Thymus (tissue), 11 donors: Measurements from ENCODE around the gene SAXO1. TPM values are rescaled to one million over a fixed set of nuclear protein-coding genes. Genes with fewer than 3 reads are reported as not detected.
"Not testable (repeated sequence)": the region's sequence is repeated elsewhere in the genome, so short reads cannot be mapped to it uniquely, and the experiment has no call there.

Experiments used
- DNase-seq, 9 donors: peaks; one replicate each; pipeline ENCODE4 v3.0.0-alpha.2; 2013; ENCODE audit warnings: low spot score in 9 of 9, low read depth in 6 of 9, missing footprints in 1 of 9
- H3K27ac ChIP-seq, 2 donors: one replicate each; pipeline ENCODE4 v1.5.1; 2013; ENCODE audit warnings: control low read depth in 1 of 2, low read depth in 1 of 2, low read length in 1 of 2, mild to moderate bottlenecking in 1 of 2, moderate library complexity in 1 of 2
- H3K27me3 ChIP-seq, 2 donors: one replicate each; pipeline ENCODE4 v1.5.1; 2013; ENCODE audit warnings: low read length in 1 of 2; ENCODE audit not compliant: control insufficient read depth in 2 of 2, insufficient read depth in 1 of 2
- H3K36me3 ChIP-seq, 2 donors: one replicate each; pipeline ENCODE4 v1.5.1; 2013; ENCODE audit warnings: low read length in 1 of 2, mild to moderate bottlenecking in 1 of 2, moderate library complexity in 1 of 2; ENCODE audit not compliant: control insufficient read depth in 2 of 2, insufficient read depth in 2 of 2
- H3K4me1 ChIP-seq, 2 donors: one replicate each; pipeline ENCODE4 v1.5.1; 2013; ENCODE audit warnings: low read length in 2 of 2; ENCODE audit not compliant: control insufficient read depth in 2 of 2, insufficient read depth in 2 of 2
- H3K4me3 ChIP-seq, 2 donors: one replicate each; pipeline ENCODE4 v1.5.1; 2013; ENCODE audit warnings: low read length in 2 of 2, control low read depth in 1 of 2, mild to moderate bottlenecking in 1 of 2
- H3K9me3 ChIP-seq, 2 donors: one replicate each; pipeline ENCODE4 v1.5.1; 2013; ENCODE audit warnings: low read length in 1 of 2, mild to moderate bottlenecking in 1 of 2; ENCODE audit not compliant: control insufficient read depth in 2 of 2, insufficient read depth in 1 of 2
- WGBS: extraction: QIAGEN DNeasy Blood & Tissue Kit; methylation state at CpG from one replicate; pipeline ENCODE4 v1.1.7; 2013; 5-methylcytosine and 5-hydroxymethylcytosine counted together
- polyA plus RNA-seq: library from polyadenylated mRNA; stranded (reverse); fragments of 200-250 nt; gene quantifications from one replicate; pipeline ENCODE4 v1.2.3, GENCODE V29; 2013
- total RNA-seq: library from RNA; stranded (reverse); fragments of 120-200 nt; gene quantifications from one replicate; pipeline ENCODE4 v1.2.4, GENCODE V29; 2013
- donor health status: healthy.

The SAXO1 gene
- total and polyA plus RNA-seq, 2 donors, result 0.02 to 0.09 TPM

GRCh38 chr9:19020886-19021455 lies 12.0 kb downstream of the SAXO1 start:
- Histone ChIP-seq H3K36me3 (no peaks in the 10 kb centered on the region), H3K27me3 (no peaks in the 10 kb centered on the region), H3K4me1 (no peaks in the 10 kb centered on the region), H3K9me3 (no peaks in the 10 kb centered on the region), H3K4me3 (no peak overlapping the region), H3K27ac (no peak overlapping the region)
- DNase-seq, result no peak
- WGBS, result 9% methylated on average over 3 of the region's 3 CpGs

DNA sequence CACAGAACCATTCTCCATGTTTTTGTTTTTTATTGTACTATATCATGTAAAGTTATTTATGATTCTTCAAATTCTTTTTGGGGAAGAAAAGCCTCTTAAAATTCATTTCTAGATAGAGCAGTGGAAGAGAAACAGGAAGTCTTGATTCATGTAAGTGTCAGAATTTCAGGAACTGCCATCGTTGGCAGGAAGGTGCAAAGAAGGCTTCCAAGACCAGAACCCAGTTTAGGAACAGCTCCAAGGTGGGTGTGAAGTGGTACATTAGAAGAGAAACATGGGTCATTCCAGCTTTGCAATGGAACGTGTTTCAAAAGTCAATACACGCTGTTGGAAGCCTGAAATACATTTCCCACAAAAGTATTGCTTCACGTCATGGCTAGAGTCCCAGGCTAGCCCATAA lies 14.8 kb downstream of the SAXO1 start:
- Histone ChIP-seq H3K36me3 (no peaks in the 10 kb centered on the region), H3K4me1 (no peaks in the 10 kb centered on the region), H3K4me3 (no peak overlapping the region), H3K27ac (no peak overlapping the region), H3K9me3 (no peaks in the 10 kb centered on the region), H3K27me3 (no peaks in the 10 kb centered on the region)
- 37% methylated on average over 4 of the region's 4 CpGs for WGBS
- DNase-seq, result no peak

DNA sequence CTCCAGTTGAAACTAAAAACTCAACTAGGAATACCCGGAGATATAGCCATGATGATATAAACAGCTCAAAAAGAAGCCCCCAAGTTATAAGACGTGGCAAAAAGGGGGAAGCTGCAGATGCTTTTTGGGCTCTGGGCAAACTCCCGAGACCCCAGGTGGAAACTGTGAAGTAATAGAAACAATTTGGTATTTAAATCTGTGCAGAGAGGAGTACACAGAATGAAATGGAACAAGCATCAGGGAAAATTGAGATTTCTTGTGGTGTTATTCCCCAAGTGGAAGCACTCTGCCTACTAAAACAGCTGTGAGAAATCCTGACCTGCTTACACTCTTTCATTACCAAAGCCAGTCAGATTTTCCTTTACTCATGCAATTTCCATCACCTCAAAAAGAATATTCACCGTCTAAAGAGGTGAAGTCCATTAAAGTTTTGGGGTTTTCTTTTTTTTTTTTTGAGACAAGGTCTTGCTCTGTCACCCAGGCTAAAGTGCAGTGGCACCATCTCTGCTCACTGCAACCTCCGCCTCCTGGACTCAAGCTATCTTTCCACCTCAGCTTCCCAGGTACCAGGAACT lies 23.5 kb downstream of the SAXO1 start:
- H3K4me1 ChIP-seq, result peaks cover 0 to 6% of the 10 kb centered on the region in 2 donors
- H3K36me3 ChIP-seq, result no peaks in the 10 kb centered on the region
- no peak overlapping the region for H3K27ac ChIP-seq
- no peak for DNase-seq
- WGBS, result 96% methylated on average over 5 of the region's 5 CpGs
- H3K4me3 ChIP-seq, result no peak overlapping the region
- H3K27me3 ChIP-seq, result no peaks in the 10 kb centered on the region
- no peaks in the 10 kb centered on the region for H3K9me3 ChIP-seq

- Histone ChIP-seq H3K9me3 (peaks cover 0 to 13% of the 10 kb centered on the region in 2 donors), H3K27me3 (no peaks in the 10 kb centered on the region), H3K36me3 (no peaks in the 10 kb centered on the region), H3K4me1 (no peaks in the 10 kb centered on the region), H3K27ac (no peak overlapping the region), H3K4me3 (no peak overlapping the region)
- DNase-seq, result no peak
- WGBS, result 97% methylated on average over 16 of the region's 16 CpGs
Observed at GRCh38 chr9:19000133-19000532, 32.9 kb downstream of the SAXO1 start.

DNA sequence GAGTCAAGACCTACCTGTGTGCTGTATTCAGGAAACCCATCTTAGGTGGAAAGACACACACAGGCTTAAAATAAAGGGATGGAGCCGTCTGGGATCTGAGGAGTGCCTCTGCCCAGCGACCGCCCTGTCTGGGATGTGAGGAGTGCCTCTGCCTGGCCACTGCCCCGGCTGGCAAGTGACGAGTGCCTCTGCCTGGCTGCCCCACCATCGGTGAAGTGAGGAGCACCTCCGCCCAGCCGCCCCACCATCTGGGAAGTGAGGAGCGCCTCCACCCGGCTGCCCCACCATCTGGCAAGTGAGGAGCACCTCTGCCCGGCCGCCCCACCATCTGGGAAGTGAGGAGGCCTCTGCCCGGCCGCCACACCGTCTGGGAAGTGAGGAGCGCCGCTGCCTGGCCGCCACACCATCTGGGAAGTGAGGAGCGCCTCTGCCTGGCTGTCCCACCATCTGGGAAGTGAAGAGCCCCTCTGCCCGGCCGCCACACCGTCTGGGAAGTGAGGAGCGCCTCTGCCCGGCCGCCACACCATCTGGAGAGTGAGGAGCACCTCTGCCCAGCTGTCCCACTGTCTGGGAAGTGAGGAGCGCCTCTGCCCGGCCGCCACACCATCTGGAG lies 33.7 kb downstream of the SAXO1 start:
- 95% methylated on average over 28 of the region's 28 CpGs for WGBS
- H3K36me3 ChIP-seq, result no peaks in the 10 kb centered on the region
- H3K4me1 ChIP-seq, result no peaks in the 10 kb centered on the region
- H3K27me3 ChIP-seq, result no peaks in the 10 kb centered on the region
- H3K4me3 ChIP-seq, result no peak overlapping the region
- no peak overlapping the region for H3K27ac ChIP-seq
- H3K9me3 ChIP-seq, result peaks cover 0 to 13% of the 10 kb centered on the region in 2 donors
- no peak for DNase-seq

DNA sequence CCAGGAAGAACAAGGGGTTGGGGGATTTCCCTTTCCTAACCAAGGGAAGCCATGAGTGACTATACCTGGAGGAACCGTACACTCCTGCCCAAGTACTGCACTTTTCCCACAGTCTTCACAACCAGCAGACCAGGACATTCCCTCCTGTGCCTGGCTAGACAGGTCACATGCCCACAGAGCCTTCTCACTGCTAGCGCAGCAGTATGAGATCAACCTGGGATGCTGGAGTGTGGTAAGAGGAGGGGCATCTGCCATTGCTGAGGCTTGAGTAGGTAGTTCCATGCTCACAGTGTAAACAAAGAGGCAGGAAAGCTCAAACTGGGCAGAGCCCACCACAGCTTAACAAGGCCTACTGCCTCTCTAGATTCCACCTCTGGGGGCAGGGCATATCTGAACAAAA lies 35.9 kb downstream of the SAXO1 start:
- Histone ChIP-seq H3K4me1 (peaks cover 0 to 2% of the 10 kb centered on the region in 2 donors), H3K4me3 (no peak overlapping the region), H3K36me3 (no peaks in the 10 kb centered on the region), H3K9me3 (peaks cover 0 to 13% of the 10 kb centered on the region in 2 donors), H3K27ac (no peak overlapping the region), H3K27me3 (no peaks in the 10 kb centered on the region)
- WGBS, result 97% methylated on average over 2 of the region's 2 CpGs
- DNase-seq, result no peak

GRCh38 chr9:18996211-18996610 lies 36.8 kb downstream of the SAXO1 start:
- H3K27ac ChIP-seq, result no peak overlapping the region
- peaks cover 0 to 13% of the 10 kb centered on the region in 2 donors for H3K9me3 ChIP-seq
- DNase-seq, result no peak
- H3K36me3 ChIP-seq, result no peaks in the 10 kb centered on the region
- WGBS, result 95% methylated on average over 3 of the region's 3 CpGs
- H3K4me3 ChIP-seq, result no peak overlapping the region
- H3K4me1 ChIP-seq, result peaks cover 0 to 2% of the 10 kb centered on the region in 2 donors
- no peaks in the 10 kb centered on the region for H3K27me3 ChIP-seq

- Histone ChIP-seq H3K4me3 (no peak overlapping the region), H3K27me3 (no peaks in the 10 kb centered on the region), H3K27ac (no peak overlapping the region), H3K36me3 (no peaks in the 10 kb centered on the region), H3K9me3 (peaks cover 0 to 4% of the 10 kb centered on the region in 2 donors), H3K4me1 (peaks cover 0 to 2% of the 10 kb centered on the region in 2 donors)
- 93% methylated on average over 10 of the region's 10 CpGs for WGBS
- no peak for DNase-seq
Observed at GRCh38 chr9:18994263-18994916, 38.6 kb downstream of the SAXO1 start.

- not testable (repeated sequence) for H3K4me3 ChIP-seq, H3K9me3 ChIP-seq, H3K27ac ChIP-seq, H3K27me3 ChIP-seq, H3K4me1 ChIP-seq, H3K36me3 ChIP-seq, DNase-seq
- WGBS, result over 99% methylated on average over 4 of the region's 4 CpGs
Observed at GRCh38 chr9:18991197-18991596, 41.8 kb downstream of the SAXO1 start.
